Naive thymus-derived CD8-positive, alpha-beta T cell (primary cell): ENCODE results near the gene PTPRT. TPM values are rescaled to one million over a fixed set of nuclear protein-coding genes. Genes with fewer than 3 reads are reported as not detected.
"Not testable (repeated sequence)": the region's sequence is repeated elsewhere in the genome, so short reads cannot be mapped to it uniquely, and the experiment has no call there.

ENCODE experiments used
- ATAC-seq, 2 donors: fragments of 150-1000 bp; cut with Tn5 transposase in 1 of 2; sonication (Bioruptor Pico), chemical (Tn5 transposase) in 1 of 2; 1 replicate in 1 of 2; 2 replicates in 1 of 2; pipeline ENCODE4 v1.10.0; 2021; ENCODE audit warnings: mild to moderate bottlenecking in 2 of 2, moderate library complexity in 2 of 2
- POLR2A ChIA-PET: fragments of 350-600 bp; sonication (Branson Sonifier 250); formaldehyde crosslinking; loops from one replicate; lab custom pipeline; 2021; ENCODE audit warnings: antibody characterized with exemption; lab: Charles Lee
- DNase-seq, 10 donors: peaks; one replicate each; pipeline versions ENCODE4 v3.0.0 to v3.0.0-alpha.2; 2020 to 2022
- H3K27ac Mint-ChIP-seq, 10 donors: one replicate each; pipeline ENCODE4 v1.8.0; 2020 to 2022; ENCODE audit warnings: mild to moderate bottlenecking in 10 of 10, mixed read lengths in 10 of 10, moderate library complexity in 4 of 10, inconsistent platforms in 1 of 10
- H3K27me3 Mint-ChIP-seq, 5 donors: one replicate each; pipeline ENCODE4 v1.8.0; 2021 to 2022; ENCODE audit warnings: mixed read lengths in 5 of 5
- H3K36me3 Mint-ChIP-seq, 3 donors: one replicate each; pipeline ENCODE4 v1.8.0; 2020 to 2022; ENCODE audit warnings: mixed read lengths in 3 of 3, mild to moderate bottlenecking in 2 of 3, inconsistent platforms in 1 of 3
- H3K4me1 Mint-ChIP-seq, 4 donors: one replicate each; pipeline ENCODE4 v1.8.0; 2021 to 2022; ENCODE audit warnings: mixed read lengths in 4 of 4
- H3K4me3 Mint-ChIP-seq, 10 donors: one replicate each; pipeline ENCODE4 v1.8.0; 2020 to 2022; ENCODE audit warnings: mild to moderate bottlenecking in 10 of 10, mixed read lengths in 10 of 10, moderate library complexity in 6 of 10, inconsistent platforms in 1 of 10
- H3K9me3 Mint-ChIP-seq, 9 donors: one replicate each; pipeline ENCODE4 v1.8.0; 2020 to 2022; ENCODE audit warnings: mixed read lengths in 9 of 9, mild to moderate bottlenecking in 3 of 9, inconsistent platforms in 1 of 9, moderate library complexity in 1 of 9
- polyA plus RNA-seq, 3 donors: library from polyadenylated mRNA; unstranded; fragments of 300-500 nt; fragmentation: Illumina TruSeq; gene quantifications; one replicate each; pipeline ENCODE4 v1.2.3, GENCODE V29; 2021
- total RNA-seq, 8 experiments: library from RNA in 2 of 8; stranded (reverse) in 2 of 8; gene quantifications; one replicate each; pipeline ENCODE4 v1.2.3 and lab custom pipeline; 2021 to 2026

PTPRT gene
- total and polyA plus RNA-seq, 5 experiments from 2014 or later: not detected

GRCh38 chr20:42901689-42902440 is 287.8 kb downstream of the PTPRT start:
- Mint-ChIP-seq H3K9me3 (peaks cover 0 to 14% (median 5%) of the 10 kb centered on the region in 9 donors), H3K4me1 (no peaks in the 10 kb centered on the region), H3K27me3 (peaks cover 0 to 7% (median 2%) of the 10 kb centered on the region in 5 donors), H3K4me3 (no peak overlapping the region), H3K27ac (no peak overlapping the region), H3K36me3 (no peaks in the 10 kb centered on the region)
- ATAC-seq (no peak), DNase-seq (no peak)
- POLR2A ChIA-PET: no interaction called here

- H3K27ac Mint-ChIP-seq, POLR2A ChIA-PET, DNase-seq: not testable (repeated sequence)
Measured at GRCh38 chr20:42900764-42901163, 288.9 kb downstream of the PTPRT start.

DNA sequence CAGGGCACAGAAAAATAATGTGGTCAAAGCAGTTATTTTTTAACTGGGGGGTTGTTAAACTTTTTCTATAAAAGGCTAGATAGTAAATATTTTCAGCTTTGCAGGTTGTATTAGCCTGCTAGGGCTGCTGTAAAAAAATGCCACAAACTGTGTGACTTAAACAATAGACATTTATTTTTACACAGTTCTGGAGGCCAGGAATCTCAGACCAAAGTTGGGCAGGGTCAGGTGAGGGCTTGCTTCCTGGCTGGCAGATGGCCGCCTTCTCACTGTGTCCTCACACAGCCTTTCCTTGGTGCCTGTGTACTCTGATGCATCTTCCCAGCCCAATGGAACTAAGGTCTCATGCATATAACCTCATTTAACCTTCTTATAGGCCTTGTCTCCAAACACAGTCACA is 294.7 kb downstream of the PTPRT start:
- Mint-ChIP-seq H3K36me3 (no peaks in the 10 kb centered on the region), H3K9me3 (peaks cover 0 to 13% (median 8%) of the 10 kb centered on the region in 9 donors), H3K4me1 (no peaks in the 10 kb centered on the region), H3K4me3 (no peak overlapping the region), H3K27ac (no peak overlapping the region), H3K27me3 (peaks cover 0 to 2% (median 0%) of the 10 kb centered on the region in 5 donors)
- DNase-seq (no peak), ATAC-seq (no peak)
- POLR2A ChIA-PET: no interaction called here

More at GRCh38 chr20:42900764-42901163, 288.9 kb downstream of the PTPRT start:
- not testable (repeated sequence) for H3K27me3 Mint-ChIP-seq, H3K36me3 Mint-ChIP-seq, ATAC-seq, H3K4me3 Mint-ChIP-seq, H3K4me1 Mint-ChIP-seq, H3K9me3 Mint-ChIP-seq

DNA sequence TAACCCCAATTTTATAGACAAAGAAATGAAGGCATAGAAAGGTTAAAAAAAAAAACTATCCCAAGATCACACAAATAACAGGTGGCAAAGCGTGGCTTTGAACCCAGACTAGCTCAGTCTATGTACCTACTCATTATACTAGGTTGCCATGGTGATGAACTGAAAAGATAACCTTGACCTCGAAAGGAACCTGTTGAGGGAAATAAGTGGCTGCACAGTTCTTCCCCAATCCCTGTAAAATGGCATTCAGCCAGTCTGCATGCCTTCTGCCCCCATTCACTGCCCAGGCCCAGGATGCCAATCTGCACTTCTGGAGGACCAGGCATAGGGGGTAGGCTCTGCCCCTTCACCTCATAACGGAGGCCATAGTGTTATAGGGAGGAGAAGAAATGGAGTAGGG is 295.2 kb downstream of the PTPRT start:
- Mint-ChIP-seq H3K4me3 (no peak overlapping the region), H3K36me3 (no peaks in the 10 kb centered on the region), H3K27ac (no peak overlapping the region), H3K27me3 (peaks cover 0 to 2% (median 0%) of the 10 kb centered on the region in 5 donors), H3K4me1 (no peaks in the 10 kb centered on the region), H3K9me3 (peaks cover 0 to 13% (median 8%) of the 10 kb centered on the region in 9 donors)
- DNase-seq (no peak), ATAC-seq (no peak)
- POLR2A ChIA-PET: no interaction called here

GRCh38 chr20:42889517-42889916 is 300.2 kb downstream of the PTPRT start:
- POLR2A ChIA-PET: no interaction called here

GRCh38 chr20:42887281-42887680 is 302.4 kb downstream of the PTPRT start:
- H3K4me3 Mint-ChIP-seq: no peak overlapping the region
- H3K9me3 Mint-ChIP-seq: peaks cover 0 to 19% (median 6%) of the 10 kb centered on the region in 9 donors
- no peak overlapping the region for H3K27ac Mint-ChIP-seq
- no peak for DNase-seq
- H3K27me3 Mint-ChIP-seq: peaks cover 0 to 5% (median 0%) of the 10 kb centered on the region in 5 donors
- no peaks in the 10 kb centered on the region for H3K36me3 Mint-ChIP-seq
- no peak for ATAC-seq
- POLR2A ChIA-PET: no interaction called here
- no peaks in the 10 kb centered on the region for H3K4me1 Mint-ChIP-seq

More at GRCh38 chr20:42889517-42889916, 300.2 kb downstream of the PTPRT start:
- H3K36me3 Mint-ChIP-seq: no peaks in the 10 kb centered on the region
- H3K9me3 Mint-ChIP-seq: peaks cover 0 to 12% (median 6%) of the 10 kb centered on the region in 9 donors
- DNase-seq (no peak), ATAC-seq (no peak)
- H3K27me3 Mint-ChIP-seq: peaks cover 0 to 2% (median 0%) of the 10 kb centered on the region in 5 donors
- H3K4me1 Mint-ChIP-seq: no peaks in the 10 kb centered on the region
- no peak overlapping the region for H3K27ac Mint-ChIP-seq
- H3K4me3 Mint-ChIP-seq: no peak overlapping the region

- DNase-seq (no peak), ATAC-seq (no peak)
- Mint-ChIP-seq H3K36me3 (no peaks in the 10 kb centered on the region), H3K27me3 (peaks cover 0 to 5% (median 0%) of the 10 kb centered on the region in 5 donors), H3K4me1 (no peaks in the 10 kb centered on the region), H3K4me3 (no peak overlapping the region), H3K27ac (no peak overlapping the region), H3K9me3 (peaks cover 0 to 20% (median 6%) of the 10 kb centered on the region in 9 donors)
- POLR2A ChIA-PET: no interaction called here
Measured at GRCh38 chr20:42886801-42887200, 302.9 kb downstream of the PTPRT start.

- DNase-seq: no peak
- H3K36me3 Mint-ChIP-seq: no peaks in the 10 kb centered on the region
- no peak overlapping the region for H3K27ac Mint-ChIP-seq
- peaks cover 0 to 20% (median 4%) of the 10 kb centered on the region in 9 donors for H3K9me3 Mint-ChIP-seq
- H3K4me1 Mint-ChIP-seq: no peaks in the 10 kb centered on the region
- POLR2A ChIA-PET: no interaction called here
- H3K4me3 Mint-ChIP-seq: no peak overlapping the region
- no peak for ATAC-seq
- peaks cover 0 to 5% (median 0%) of the 10 kb centered on the region in 5 donors for H3K27me3 Mint-ChIP-seq
Measured at GRCh38 chr20:42886046-42886445, 303.7 kb downstream of the PTPRT start.

- Mint-ChIP-seq H3K27me3 (peaks cover 0 to 11% (median 0%) of the 10 kb centered on the region in 5 donors), H3K4me3 (no peak overlapping the region), H3K36me3 (no peaks in the 10 kb centered on the region), H3K9me3 (peaks cover 0 to 4% (median 0%) of the 10 kb centered on the region in 9 donors), H3K27ac (no peak overlapping the region), H3K4me1 (no peaks in the 10 kb centered on the region)
- POLR2A ChIA-PET: no interaction called here
- DNase-seq (no peak), ATAC-seq (no peak)
Measured at GRCh38 chr20:42875581-42875980, 314.1 kb downstream of the PTPRT start.

- H3K9me3 Mint-ChIP-seq: peaks cover 0 to 15% (median 0%) of the 10 kb centered on the region in 9 donors
- H3K27me3 Mint-ChIP-seq: peaks cover 0 to 11% (median 1%) of the 10 kb centered on the region in 5 donors
- POLR2A ChIA-PET: no interaction called here
- H3K4me1 Mint-ChIP-seq: no peaks in the 10 kb centered on the region
- no peak overlapping the region for H3K27ac Mint-ChIP-seq
- H3K36me3 Mint-ChIP-seq: no peaks in the 10 kb centered on the region
- DNase-seq (no peak), ATAC-seq (no peak)
- no peak overlapping the region for H3K4me3 Mint-ChIP-seq
Measured at GRCh38 chr20:42873259-42873658, 316.4 kb downstream of the PTPRT start.

- H3K9me3 Mint-ChIP-seq: peaks cover 0 to 11% (median 0%) of the 10 kb centered on the region in 9 donors
- DNase-seq (no peak), ATAC-seq (no peak)
- no peak overlapping the region for H3K4me3 Mint-ChIP-seq
- no peaks in the 10 kb centered on the region for H3K36me3 Mint-ChIP-seq
- no peak overlapping the region for H3K27ac Mint-ChIP-seq
- H3K27me3 Mint-ChIP-seq: peaks cover 0 to 11% (median 1%) of the 10 kb centered on the region in 5 donors
- POLR2A ChIA-PET: no interaction called here
- no peaks in the 10 kb centered on the region for H3K4me1 Mint-ChIP-seq
Measured at GRCh38 chr20:42864116-42864515, 325.6 kb downstream of the PTPRT start.

GRCh38 chr20:42862446-42862845 is 327.3 kb downstream of the PTPRT start:
- no peak overlapping the region for H3K4me3 Mint-ChIP-seq
- H3K9me3 Mint-ChIP-seq: peaks cover 0 to 11% (median 0%) of the 10 kb centered on the region in 9 donors
- ATAC-seq (no peak), DNase-seq (no peak)
- POLR2A ChIA-PET: no interaction called here
- H3K27me3 Mint-ChIP-seq: peaks cover 0 to 9% (median 1%) of the 10 kb centered on the region in 5 donors
- no peak overlapping the region for H3K27ac Mint-ChIP-seq
- no peaks in the 10 kb centered on the region for H3K36me3 Mint-ChIP-seq
- H3K4me1 Mint-ChIP-seq: no peaks in the 10 kb centered on the region

- no peaks in the 10 kb centered on the region for H3K36me3 Mint-ChIP-seq
- POLR2A ChIA-PET: no interaction called here
- no peak overlapping the region for H3K4me3 Mint-ChIP-seq
- H3K9me3 Mint-ChIP-seq: peaks cover 0 to 16% (median 0%) of the 10 kb centered on the region in 9 donors
- H3K27ac Mint-ChIP-seq: no peak overlapping the region
- DNase-seq (no peak), ATAC-seq (no peak)
- no peaks in the 10 kb centered on the region for H3K4me1 Mint-ChIP-seq
- peaks cover 0 to 9% (median 1%) of the 10 kb centered on the region in 5 donors for H3K27me3 Mint-ChIP-seq
Measured at GRCh38 chr20:42857446-42857845, 332.3 kb downstream of the PTPRT start.
